ENCODE results near the gene HSPA12B.

Gene HSPA12B

DNA sequence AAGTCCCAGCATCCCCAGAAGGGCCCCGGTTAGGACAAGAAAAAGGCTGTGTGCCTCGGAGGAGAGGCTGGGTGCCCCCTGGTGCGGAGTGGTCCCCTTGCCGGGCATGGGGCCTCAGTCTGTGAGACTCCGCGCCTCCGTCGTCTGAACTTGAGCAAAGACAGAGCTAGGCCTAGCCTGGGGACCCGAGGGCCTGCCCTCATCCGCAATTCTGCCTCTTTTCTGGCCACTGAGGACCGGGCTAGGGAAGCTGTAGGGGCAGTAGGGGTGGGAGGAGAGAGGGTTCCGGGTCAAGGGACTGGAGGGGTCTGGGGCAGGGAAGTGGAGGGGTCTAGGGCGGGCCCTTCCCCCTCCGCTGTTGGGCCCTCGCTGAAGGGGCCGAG, 550 bp upstream of the HSPA12B start:
- no peak overlapping the region for H3K4me3 ChIP-seq (ENCODE audit: low read depth, low read length)
- DNase-seq (ENCODE audit: low read depth) = no peak
- TF ChIP-seq, protein P1, sequence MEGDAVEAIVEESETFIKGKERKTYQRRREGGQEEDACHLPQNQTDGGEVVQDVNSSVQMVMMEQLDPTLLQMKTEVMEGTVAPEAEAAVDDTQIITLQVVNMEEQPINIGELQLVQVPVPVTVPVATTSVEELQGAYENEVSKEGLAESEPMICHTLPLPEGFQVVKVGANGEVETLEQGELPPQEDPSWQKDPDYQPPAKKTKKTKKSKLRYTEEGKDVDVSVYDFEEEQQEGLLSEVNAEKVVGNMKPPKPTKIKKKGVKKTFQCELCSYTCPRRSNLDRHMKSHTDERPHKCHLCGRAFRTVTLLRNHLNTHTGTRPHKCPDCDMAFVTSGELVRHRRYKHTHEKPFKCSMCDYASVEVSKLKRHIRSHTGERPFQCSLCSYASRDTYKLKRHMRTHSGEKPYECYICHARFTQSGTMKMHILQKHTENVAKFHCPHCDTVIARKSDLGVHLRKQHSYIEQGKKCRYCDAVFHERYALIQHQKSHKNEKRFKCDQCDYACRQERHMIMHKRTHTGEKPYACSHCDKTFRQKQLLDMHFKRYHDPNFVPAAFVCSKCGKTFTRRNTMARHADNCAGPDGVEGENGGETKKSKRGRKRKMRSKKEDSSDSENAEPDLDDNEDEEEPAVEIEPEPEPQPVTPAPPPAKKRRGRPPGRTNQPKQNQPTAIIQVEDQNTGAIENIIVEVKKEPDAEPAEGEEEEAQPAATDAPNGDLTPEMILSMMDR (IDR thresholded peaks at IDR 0.05; ENCODE audit: low read depth, low read length) = no peak
- no peak for TF ChIP-seq MYC (IDR thresholded peaks at IDR 0.05; ENCODE audit: low read depth, low read length)

DNA sequence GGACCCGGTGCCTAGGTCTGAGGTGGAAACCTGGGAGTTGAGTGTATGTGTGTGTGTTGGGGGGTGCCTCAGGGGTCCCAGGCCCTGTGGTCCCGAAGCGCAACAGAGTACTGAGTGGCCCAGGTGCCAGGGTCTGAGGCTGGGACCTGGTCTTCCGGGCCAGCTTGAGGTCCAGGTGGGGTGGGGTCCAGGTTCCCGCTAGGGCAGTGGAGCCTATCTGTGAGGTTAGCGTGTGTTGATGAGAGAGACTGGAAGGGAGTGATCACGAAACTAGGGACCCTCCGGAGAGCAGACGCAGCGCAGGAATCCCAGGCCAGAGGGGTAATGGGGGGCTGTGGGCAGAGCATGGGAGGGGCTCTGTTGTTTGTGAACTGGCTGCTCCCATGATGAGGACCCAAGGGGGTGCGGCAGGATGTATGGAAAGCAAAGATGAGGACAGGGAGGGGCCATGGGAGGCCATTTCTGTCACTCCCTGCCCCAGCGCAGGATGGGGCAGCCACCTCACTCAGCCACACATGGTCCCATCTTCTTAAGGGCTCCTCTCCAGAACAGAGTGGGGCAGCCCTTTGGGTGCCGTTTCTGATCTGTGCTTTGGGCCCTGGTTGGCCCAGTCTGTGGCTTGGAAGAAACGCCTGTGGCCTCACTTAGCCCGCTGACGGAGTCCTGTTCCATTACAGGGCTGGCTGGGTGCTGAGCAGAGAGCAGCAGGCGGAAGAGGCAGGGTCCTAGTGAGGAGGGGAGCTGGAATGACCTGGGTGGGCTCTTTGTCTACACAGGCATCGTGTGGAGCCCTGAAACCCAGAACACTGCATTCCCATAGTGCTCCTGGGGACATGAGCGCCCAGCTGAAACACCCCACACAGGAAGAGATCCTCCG, 872 bp downstream of the HSPA12B start:
- DNase-seq (ENCODE audit: low read depth) = no peak
- TF ChIP-seq, protein P2, sequence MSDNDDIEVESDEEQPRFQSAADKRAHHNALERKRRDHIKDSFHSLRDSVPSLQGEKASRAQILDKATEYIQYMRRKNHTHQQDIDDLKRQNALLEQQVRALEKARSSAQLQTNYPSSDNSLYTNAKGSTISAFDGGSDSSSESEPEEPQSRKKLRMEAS (IDR thresholded peaks at IDR 0.05; ENCODE audit: low read depth, low read length) = no peak
- no peak for TF ChIP-seq POLR2A (IDR thresholded peaks at IDR 0.05; ENCODE audit: extremely low read depth, insufficient read length)
- no peak for TF ChIP-seq MYC (IDR thresholded peaks at IDR 0.05; ENCODE audit: low read depth, low read length)
- TF ChIP-seq, protein P1 (IDR thresholded peaks at IDR 0.05; ENCODE audit: low read depth, low read length) = no peak

DNA sequence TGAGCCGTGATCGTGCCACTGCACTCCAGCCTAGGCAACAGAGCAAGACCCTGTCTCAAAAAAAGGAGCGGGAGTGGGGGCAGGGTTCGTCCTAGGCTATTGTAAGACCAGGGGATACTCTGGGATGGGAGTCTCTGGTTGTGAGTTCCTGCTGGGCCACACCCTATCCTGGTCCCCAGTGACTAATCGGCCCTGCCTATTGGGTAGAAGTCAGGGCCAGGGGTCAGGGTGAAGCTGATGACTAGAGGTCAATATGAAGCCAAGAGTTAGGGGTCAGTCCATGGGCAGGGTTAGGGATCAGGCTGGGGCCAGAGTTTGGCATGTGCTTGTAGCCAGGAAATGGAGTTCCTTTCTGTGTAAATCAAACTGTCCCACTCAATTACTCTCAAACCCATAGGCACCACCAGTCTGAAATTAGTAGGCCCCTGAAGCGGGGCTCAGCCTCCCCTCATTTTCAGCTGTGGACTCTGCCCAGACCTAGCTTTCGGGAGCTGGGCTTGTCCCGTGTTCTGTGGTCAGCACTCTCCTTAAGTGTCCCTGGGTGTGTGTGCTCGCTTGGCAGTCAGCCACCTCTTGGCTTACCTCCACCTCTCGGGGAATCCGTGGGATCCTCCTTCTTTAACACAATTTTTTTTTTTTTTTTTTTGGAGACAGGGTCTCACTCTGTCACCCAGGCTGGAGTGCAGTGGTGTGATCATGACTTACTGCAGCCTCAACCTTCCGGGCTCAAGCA, 1.8 kb downstream of the HSPA12B start:
- no peak for TF ChIP-seq POLR2A (IDR thresholded peaks at IDR 0.05; ENCODE audit: extremely low read depth, insufficient read length)
- TF ChIP-seq, protein P1 (IDR thresholded peaks at IDR 0.05; ENCODE audit: low read depth, low read length) = no peak
- no peak for DNase-seq (ENCODE audit: low read depth)
- no peak overlapping the region for H3K4me3 ChIP-seq (ENCODE audit: low read depth, low read length)

More for the DNA sequence above, 872 bp downstream of the HSPA12B start:
- no peak overlapping the region for H3K4me3 ChIP-seq (ENCODE audit: low read depth, low read length)

DNA sequence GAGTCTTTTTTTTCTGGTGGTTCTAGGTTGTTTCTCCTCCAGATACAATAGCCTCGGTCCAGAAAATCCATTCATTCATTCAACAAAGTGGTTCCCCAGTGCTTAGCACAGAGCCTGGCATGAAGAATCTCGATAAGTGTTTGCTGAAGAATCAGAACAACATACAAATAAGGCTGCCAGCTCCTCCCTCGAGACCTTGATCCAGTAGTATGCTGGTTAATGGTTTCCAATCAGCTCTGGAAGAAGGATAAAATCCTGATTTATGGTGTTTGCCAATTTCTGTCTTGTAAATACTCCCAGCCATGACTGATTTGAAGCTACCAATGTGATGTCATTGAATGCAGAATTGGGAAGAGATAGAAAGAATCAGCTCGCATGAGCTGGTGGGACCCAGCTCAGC, 3.3 kb downstream of the HSPA12B start:
- no peak overlapping the region for H3K4me3 ChIP-seq (ENCODE audit: low read depth, low read length)
- TF ChIP-seq MYC (IDR thresholded peaks at IDR 0.05; ENCODE audit: low read depth, low read length) = no peak
- TF ChIP-seq POLR2A (IDR thresholded peaks at IDR 0.05; ENCODE audit: extremely low read depth, insufficient read length) = no peak
- TF ChIP-seq, protein P2 (IDR thresholded peaks at IDR 0.05; ENCODE audit: low read depth, low read length) = no peak
- TF ChIP-seq, protein P1 (IDR thresholded peaks at IDR 0.05; ENCODE audit: low read depth, low read length) = no peak
- DNase-seq (ENCODE audit: low read depth) = no peak

DNA sequence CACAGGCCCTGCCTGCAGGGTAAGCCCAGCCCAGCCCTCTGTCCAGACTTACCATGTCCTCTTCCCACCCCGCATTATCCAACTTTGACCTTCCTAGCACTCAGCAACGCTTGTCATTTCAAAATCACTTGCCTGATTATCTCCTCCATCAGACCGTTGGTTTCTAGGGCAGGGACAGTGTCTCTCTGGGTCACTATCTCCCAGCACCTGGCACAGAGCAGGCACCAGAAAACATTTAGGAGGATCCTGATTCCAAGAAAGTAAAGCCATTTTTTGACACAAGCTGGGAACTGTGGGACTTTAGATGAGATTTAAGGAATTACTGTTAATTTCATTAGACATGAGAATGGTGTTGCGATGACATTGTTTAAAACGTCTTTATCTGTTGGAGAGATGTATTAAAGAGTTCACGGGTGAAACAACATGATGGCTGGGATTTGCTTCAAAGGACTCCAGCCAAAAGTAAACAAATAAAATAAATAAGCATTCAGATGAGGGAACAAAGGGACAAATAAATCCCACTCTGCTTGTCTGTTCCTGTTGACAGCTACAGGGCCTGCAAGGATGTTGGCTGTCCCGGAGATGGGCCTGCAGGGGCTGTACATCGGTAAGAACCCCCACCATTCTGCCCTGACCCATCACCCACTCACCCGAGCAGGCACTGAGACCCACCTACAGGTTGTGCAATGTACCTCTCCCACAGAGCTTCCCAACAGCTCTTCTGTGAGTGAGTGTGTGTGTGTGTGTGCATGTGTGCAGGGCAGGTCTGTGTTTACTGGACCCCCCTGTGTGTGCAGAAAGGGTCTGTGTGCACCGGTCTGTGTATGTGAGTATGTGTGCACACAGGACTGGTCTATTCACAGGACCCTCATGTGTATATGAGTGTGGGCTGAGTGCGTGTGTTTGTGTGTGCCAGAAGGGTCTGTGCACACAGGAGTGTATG, 5.9 kb downstream of the HSPA12B start:
- H3K4me3 ChIP-seq (ENCODE audit: low read depth, low read length) = no peak overlapping the region
- no peak for TF ChIP-seq MYC (IDR thresholded peaks at IDR 0.05; ENCODE audit: low read depth, low read length)
- no peak for TF ChIP-seq POLR2A (IDR thresholded peaks at IDR 0.05; ENCODE audit: extremely low read depth, insufficient read length)
- TF ChIP-seq, protein P1 (IDR thresholded peaks at IDR 0.05; ENCODE audit: low read depth, low read length) = no peak
- TF ChIP-seq, protein P2 (IDR thresholded peaks at IDR 0.05; ENCODE audit: low read depth, low read length) = no peak
- DNase-seq (ENCODE audit: low read depth) = no peak

Data from NB4 (cell line).